Sciatic nerve (tissue), 2 donors: ENCODE results near the gene FAM124A. TPM values are rescaled to one million over a fixed set of nuclear protein-coding genes. Genes with fewer than 3 reads are reported as not detected.

Experiments
- ATAC-seq: fragments of 200-7000 bp; cut with Tn5 transposase; one replicate; pipeline ENCODE4 v1.9.1; 2020; ENCODE audit warnings: mild to moderate bottlenecking, moderate library complexity
- DNase-seq: peaks from one replicate; pipeline ENCODE4 v3.0.0-alpha.2; 2020; ENCODE audit warnings: low spot score
- intact Hi-C: fragments of 100-400 bp; cut with DNase I; formaldehyde crosslinking; loops from one replicate; pipeline ENCODE4 v1.14.2; 2022
- total RNA-seq: library from RNA; stranded (reverse); fragmentation: NEBNext Ultra II Directional; extraction: Animal tissue kit (Norgen Biotek cat#: 25700); gene quantifications from one replicate; pipeline ENCODE4 v1.2.1, GENCODE V29; 2021
- donor health status: DM: no; HTN: no; CAD: no.
- donor health status: DM: no; HTN: no; CAD: no.

Gene FAM124A
- total RNA-seq, 1 donor from 2014 or later = 19.2 TPM

DNA sequence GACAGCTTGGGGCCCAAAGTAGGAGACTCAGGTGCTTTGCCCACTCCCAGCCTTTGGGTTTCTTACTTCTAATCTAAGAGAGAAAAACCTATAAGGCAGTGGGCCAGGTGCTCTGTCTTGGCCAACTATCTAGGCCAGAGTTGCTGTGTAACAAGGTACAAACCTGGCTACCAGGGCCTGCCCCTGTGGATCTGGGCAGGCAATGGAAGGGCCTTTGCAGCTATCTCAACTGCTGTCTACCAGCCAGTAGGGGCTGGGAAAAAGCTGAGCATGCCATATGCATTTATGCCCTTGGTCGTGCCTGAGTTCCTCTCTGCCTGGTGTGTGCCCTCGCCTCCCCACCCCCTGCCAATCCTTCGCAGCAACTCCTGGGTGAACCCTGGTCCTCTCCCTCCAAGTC, 100.6 kb downstream of the FAM124A start:
- ATAC-seq = no peak
- intact Hi-C loops = no loop called here

DNA sequence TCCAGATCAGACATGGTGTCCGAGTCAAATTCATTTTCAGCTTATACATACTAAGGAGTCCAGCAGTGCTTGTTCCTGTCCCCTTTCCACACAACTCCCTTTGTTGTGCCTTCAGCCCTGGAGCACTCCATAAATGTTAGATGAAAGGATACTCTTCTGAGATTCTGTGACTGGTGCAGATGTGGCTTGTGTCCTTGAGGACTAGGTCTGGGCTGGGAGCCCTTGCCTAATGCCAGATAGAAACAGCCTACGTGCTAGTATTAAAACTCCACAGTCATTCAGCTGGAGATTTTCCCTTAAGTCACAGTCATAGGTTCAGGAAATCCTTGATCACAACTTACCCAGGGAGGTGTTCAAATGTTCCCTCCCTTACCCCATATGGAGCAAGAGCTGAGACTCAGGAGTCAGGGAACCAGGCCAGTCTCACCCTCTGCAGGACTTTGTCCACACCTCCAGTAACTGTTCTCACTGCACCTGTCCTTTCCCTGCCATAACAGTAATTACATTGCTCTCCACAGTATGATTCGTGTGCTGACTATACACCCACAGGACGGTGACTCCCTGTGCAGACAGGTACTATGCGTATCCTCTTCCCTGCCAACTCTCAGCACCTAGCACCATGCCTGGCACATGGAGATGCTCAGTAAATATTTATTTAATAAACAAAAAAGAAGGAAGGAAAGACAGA, 101.8 kb downstream of the FAM124A start:
- ATAC-seq (peak; percentile 26), DNase-seq (no peak)

More for the DNA sequence above, 100.6 kb downstream of the FAM124A start:
- DNase-seq = no peak

DNA sequence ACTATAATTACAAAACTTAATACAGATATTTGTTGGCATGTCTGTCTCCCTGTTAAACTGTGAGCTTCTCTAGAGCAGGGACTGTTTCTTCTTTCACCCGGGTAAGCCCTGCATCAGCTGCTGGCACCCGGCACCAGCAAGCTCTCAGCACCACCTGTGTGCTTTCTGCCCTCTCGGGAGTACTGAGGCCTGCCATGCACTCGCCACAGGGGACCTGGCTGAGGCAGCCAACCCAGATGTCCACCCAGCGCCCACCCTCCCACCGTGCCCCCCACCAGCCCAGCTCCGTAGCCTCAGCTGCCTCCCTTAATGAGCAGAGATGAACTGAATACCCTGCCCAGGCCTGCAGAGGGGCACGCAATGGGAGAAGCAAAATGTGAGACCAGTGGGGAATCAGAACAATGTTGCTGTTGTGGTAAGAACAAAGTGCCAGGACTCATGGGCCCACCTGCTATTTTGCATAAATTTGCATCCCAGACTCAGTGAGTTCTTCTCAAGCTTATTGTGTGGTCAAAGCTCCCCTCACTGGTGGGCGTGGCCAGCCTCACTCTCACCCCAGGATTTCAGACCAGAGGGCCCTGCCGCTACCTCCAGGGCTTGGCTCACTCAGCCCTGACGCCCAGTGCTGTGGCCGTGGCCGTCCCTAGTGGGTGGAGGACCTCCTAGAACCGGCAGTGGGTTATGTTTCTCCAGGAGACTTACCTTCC, 102.7 kb downstream of the FAM124A start:
- DNase-seq (no peak), ATAC-seq (no peak)
- intact Hi-C loops = no loop called here

More for the DNA sequence above, 101.8 kb downstream of the FAM124A start:
- intact Hi-C loops = no loop called here

DNA sequence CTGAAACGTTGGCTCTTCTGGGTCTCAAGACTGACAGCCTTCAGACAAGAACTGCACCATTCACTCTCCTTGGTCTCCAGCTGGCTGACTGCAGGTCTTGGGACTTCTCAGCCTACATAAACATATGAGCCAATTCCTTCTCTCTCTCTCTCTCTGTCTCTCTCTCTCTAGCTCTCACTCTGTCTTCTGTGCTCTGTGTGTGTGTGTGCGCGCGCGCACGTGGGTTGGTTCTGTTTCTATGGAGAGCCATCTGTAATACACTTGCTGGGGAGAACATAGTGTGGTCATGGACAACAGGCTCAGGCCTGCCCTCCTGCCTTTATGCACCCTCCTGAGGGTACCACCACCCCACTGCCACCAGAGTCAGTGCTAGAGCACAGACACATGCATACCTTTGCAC, 103.6 kb downstream of the FAM124A start:
- intact Hi-C loops = no loop called here
- DNase-seq = no peak

DNA sequence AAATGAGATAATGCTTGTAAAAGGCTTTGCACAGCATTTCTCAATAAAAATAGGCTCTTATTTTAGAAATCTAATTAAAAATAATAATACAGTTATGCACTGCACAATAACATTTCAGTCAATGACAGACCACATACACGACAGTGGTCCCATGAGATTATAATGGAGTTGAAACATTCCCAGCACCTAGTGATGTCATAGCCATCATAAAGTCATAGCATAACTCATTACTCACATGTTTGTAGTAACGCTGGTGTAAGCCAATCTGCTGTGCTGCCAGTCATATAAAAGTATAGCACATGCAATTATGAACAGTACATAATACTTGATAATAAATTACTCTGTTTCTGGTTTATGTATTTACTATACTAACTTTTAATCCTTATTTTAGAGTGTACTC, 104.6 kb downstream of the FAM124A start:
- ATAC-seq = no peak
- DNase-seq = no peak
- intact Hi-C loops = no loop called here

More for the DNA sequence above, 103.6 kb downstream of the FAM124A start:
- ATAC-seq = no peak

DNA sequence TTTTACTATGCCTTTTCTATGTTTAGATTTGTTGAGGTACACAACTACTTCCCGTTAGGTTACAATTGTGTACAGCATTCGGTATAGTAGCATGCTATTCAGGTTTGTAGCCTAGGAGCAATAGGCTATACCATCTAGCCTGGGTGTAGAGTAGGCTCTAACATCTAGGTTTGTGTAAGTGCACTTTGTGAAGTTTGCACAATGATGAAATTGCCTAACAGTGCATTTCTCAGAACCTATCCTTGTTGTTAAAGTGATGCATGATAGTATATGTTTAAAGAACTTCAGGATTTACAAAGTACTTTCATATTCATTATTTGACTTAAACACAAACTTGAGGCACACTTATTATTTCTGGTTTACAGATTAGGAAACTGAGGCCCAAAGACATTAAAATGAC, 105.8 kb downstream of the FAM124A start:
- intact Hi-C loops = no loop called here

DNA sequence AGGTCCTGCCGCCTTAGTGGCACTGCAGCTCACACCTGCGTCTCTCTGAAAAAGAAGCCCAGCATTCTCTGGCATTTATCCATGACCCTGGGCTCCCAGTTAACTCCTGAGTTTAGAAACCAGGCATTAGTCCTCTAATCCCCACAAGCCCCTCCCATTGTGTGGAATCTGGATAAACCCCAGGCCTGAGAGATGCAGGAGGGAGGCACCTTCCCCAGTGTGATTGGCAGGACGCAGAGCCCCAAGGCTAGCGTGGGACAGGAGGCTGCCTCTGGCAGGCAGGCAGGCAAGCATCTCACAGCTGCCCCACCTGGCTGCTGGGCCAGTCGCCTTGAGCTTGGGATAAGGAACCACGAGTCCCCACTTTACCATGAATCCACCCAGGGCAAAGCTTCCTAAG, 106.3 kb downstream of the FAM124A start:
- DNase-seq (no peak), ATAC-seq (no peak)
- intact Hi-C loops = no loop called here

More for the DNA sequence above, 105.8 kb downstream of the FAM124A start:
- DNase-seq = no peak
- no peak for ATAC-seq

DNA sequence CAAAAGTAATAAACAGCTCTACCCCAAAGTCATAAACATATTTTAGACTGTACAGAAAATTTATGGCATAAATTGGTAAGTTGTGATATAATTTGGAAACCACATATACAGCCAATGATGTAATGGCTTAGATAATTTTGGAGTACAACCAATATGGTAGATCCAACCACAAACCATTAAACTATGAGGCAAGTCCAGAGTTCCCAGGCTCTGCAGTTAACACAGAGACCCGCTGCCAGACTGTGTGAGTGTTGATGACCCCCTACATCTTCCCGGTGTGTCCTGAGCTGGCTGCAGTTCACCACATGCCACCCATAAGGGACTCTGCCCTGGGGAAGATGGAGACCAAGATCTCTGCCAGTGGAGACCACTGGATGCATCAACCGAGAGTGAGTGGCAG, 107.4 kb downstream of the FAM124A start:
- ATAC-seq (no peak), DNase-seq (no peak)
- intact Hi-C loops = no loop called here

DNA sequence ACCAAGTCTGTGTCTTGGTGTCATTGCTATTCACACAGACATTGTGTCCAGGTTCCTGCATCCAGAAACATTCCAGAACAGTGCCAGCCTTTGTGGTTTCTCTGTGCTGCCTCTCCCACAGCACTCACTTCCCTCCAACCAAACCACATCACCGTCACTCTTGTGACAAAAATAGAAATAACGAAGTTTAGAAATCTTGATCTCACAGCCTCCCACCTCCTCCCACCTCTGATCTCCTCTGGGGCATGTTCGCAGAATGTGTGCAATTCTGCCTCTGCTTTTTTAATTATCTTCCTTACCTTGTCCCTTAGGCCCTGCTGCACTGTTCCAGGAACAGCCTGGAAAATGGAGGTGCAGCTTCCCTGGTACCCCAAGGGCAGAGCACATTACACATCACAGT, 108.6 kb downstream of the FAM124A start:
- no peak for DNase-seq
- no peak for ATAC-seq
- intact Hi-C loops = no loop called here

DNA sequence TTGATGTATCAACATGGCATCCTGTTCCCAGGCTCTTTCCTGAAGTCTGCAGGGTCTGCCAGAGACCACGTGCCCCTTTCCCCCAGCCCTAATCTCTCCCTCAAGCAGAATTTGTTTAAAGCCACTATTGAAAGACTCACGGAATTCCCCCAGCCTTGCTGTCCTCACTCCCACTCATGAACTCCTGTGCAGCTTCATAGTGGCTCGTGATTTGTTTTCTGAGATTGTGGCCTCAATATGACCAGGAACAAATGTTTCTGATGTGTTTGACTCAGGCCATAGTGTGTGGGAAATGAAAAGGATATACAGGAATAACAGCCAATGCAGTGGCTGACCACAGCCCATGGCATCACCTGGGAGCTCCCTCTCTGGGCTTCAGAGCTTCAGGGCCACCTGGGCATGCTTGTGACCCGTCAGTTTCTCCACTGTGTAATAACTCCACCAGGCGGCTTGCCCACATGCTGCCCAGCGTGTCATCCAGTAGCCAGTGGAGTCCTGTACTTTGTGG, 109.2 kb downstream of the FAM124A start:
- intact Hi-C loops = no loop called here
- ATAC-seq (no peak), DNase-seq (no peak)

DNA sequence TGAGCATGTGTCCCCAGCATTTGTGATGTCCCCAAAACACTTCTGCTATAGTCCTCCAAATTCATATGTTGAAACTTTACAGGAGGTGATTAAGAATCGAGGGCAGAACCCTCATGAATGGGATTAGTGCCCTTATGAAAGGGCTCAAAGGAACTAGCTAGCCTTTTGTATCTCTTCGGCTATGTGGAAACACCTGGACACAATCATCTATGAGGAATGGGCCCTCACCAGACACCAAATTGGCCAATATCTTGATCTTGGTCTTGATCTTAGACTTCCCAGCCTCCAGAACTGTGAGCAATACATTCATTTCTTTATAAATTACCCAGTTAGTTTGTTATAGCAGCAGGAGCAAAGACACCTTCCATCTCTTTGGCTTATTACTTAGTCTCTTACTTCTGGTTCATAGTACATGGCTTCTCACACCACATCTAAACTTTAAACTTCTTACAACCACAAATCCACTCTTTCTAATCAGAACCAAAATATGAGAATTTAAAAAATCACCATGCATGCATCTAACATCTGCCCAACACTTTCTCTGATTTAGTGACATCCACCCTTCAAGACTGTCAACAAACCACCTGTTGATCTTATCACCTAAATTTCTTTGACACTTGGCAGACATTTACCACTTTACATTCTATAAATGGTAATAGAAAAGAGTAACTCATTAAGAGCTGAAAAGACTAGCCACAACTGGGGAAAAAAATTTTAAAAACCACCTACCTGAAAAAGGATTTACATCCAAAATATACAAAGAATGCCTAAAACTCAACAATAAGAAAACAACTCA, 110.6 kb downstream of the FAM124A start:
- DNase-seq (no peak), ATAC-seq (no peak)
- intact Hi-C loops = no loop called here

DNA sequence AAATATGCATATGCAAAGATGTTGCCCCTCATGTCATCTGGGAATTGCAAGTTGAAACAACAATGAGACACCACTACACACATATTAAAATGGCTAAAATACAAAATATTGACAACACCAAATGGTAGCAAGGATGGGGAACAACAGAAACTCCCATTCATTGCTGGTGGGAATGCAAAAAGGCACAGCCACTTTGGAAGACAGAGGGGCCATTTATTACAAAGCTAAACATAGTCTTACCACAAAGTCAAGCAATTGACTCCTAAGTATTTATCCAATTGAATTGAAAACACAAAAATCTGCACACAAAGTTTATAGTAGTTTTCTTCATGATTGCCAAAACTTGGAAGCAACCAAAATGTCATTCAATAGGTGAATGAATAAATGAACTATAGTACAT, 111.2 kb downstream of the FAM124A start:
- no peak for DNase-seq
- no peak for ATAC-seq
- intact Hi-C loops = no loop called here

DNA sequence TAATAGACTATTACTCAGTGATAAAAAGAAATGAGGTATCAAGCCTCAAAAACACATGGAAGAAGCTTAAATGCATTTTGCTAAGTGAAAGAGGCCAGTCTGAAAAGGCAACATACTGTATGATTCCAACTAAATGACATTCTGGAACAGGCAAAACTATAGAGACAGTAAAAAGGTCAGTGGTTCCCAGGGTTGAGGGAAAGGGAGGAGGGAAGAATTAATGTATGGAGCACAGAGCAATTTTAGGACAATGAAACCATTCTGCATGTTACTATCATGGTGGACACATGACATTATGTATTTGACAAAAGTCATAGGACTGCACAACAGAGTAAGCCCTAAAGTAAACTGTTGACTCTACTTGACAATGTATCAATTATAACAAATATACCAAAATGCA, 111.6 kb downstream of the FAM124A start:
- ATAC-seq (no peak), DNase-seq (no peak)
- intact Hi-C loops = no loop called here

Other genes with a start within 250 kb of the FAM124A start
- gene C13orf42, start 111.1 kb upstream of the FAM124A start, total RNA-seq = not detected
- 0.31 TPM for gene SERPINE3, start 117.3 kb downstream of the FAM124A start, total RNA-seq
- 49.8 TPM for gene INTS6, start 230.6 kb downstream of the FAM124A start, total RNA-seq